HepG2 (cell line): ENCODE data around the gene PIGL. TPM values are rescaled to one million over a fixed set of nuclear protein-coding genes. Genes with fewer than 3 reads are reported as not detected.

ENCODE experiments used
- ATRX ChIP-seq: sonication (generic); formaldehyde crosslinking; IDR thresholded peaks from 2 replicates; pipeline ENCODE4 v1.4.0; 2020; ENCODE audit warnings: missing genetic modification reagents, borderline replicate concordance
- BORCS8-MEF2B ChIP-seq: sonication (generic); formaldehyde crosslinking; IDR thresholded peaks from 2 replicates; pipeline ENCODE4 v1.8.0; 2022; ENCODE audit warnings: mild to moderate bottlenecking, missing genetic modification reagents
- GLI4 ChIP-seq: sonication (generic); formaldehyde crosslinking; IDR thresholded peaks from 2 replicates; pipeline ENCODE4 v1.5.1; 2020; ENCODE audit warnings: missing genetic modification reagents, mild to moderate bottlenecking, moderate library complexity, borderline replicate concordance
- HMG20B ChIP-seq: conservative IDR thresholded peaks from 2 replicates; pipeline ENCODE4 v1.6.1; 2016; ENCODE audit warnings: missing genetic modification reagents, missing compliant biosample characterization
- HNRNPL ChIP-seq: fragments of 200-400 bp; formaldehyde crosslinking; IDR thresholded peaks from 2 replicates; pipeline ENCODE4 v1.6.1; 2017; ENCODE audit warnings: mild to moderate bottlenecking, low read depth, low read length
- HOXA3 ChIP-seq: sonication (generic); formaldehyde crosslinking; IDR thresholded peaks from 2 replicates; pipeline ENCODE4 v1.5.0; 2020; ENCODE audit warnings: missing genetic modification reagents
- PATZ1 ChIP-seq: sonication (generic); formaldehyde crosslinking; IDR thresholded peaks from 2 replicates; pipeline ENCODE4 v1.4.0; 2020; ENCODE audit warnings: missing genetic modification reagents
- PCBP2 ChIP-seq: fragments of 200-400 bp; formaldehyde crosslinking; optimal IDR thresholded peaks from 2 replicates; pipeline ENCODE3; 2018; ENCODE audit warnings: low read length, low read depth; ENCODE audit not compliant: poor library complexity, severe bottlenecking
- TGIF2 ChIP-seq: IDR thresholded peaks from 2 replicates; pipeline ENCODE4 v1.6.1; 2016; ENCODE audit warnings: control low read depth, missing compliant biosample characterization
- THYN1 ChIP-seq: sonication (generic); formaldehyde crosslinking; IDR thresholded peaks from 2 replicates; pipeline ENCODE4 v1.8.1; 2023; ENCODE audit warnings: low read depth, mild to moderate bottlenecking, moderate library complexity, missing genetic modification reagents, borderline replicate concordance
- ZBTB20 ChIP-seq: sonication (generic); formaldehyde crosslinking; IDR thresholded peaks from 2 replicates; pipeline ENCODE4 v1.8.1; 2023; ENCODE audit warnings: missing genetic modification reagents, low read depth, mild to moderate bottlenecking, borderline replicate concordance
- ZKSCAN5 ChIP-seq: sonication (generic); formaldehyde crosslinking; IDR thresholded peaks from 2 replicates; pipeline ENCODE4 v1.5.1; 2020; ENCODE audit warnings: mild to moderate bottlenecking, missing genetic modification reagents
- ZNF121 ChIP-seq: sonication (generic); formaldehyde crosslinking; IDR thresholded peaks from 2 replicates; pipeline ENCODE4 v1.5.0; 2020; ENCODE audit warnings: mild to moderate bottlenecking, missing genetic modification reagents
- ZNF558 ChIP-seq: sonication (generic); formaldehyde crosslinking; IDR thresholded peaks from 2 replicates; pipeline ENCODE4 v1.9.0; 2022; ENCODE audit warnings: mild to moderate bottlenecking, missing genetic modification reagents, borderline replicate concordance
- ZNF737 ChIP-seq: sonication (generic); formaldehyde crosslinking; IDR thresholded peaks from 2 replicates; pipeline ENCODE4 v1.5.0; 2020; ENCODE audit warnings: missing genetic modification reagents, mild to moderate bottlenecking, borderline replicate concordance
- ZNF777 ChIP-seq: sonication (generic); formaldehyde crosslinking; IDR thresholded peaks from 2 replicates; pipeline ENCODE4 v1.4.0; 2020; ENCODE audit warnings: missing genetic modification reagents
- polyA plus RNA-seq, 8 experiments: library from polyadenylated mRNA; depleted of rRNA in 3 of 8; stranded (reverse) in 7 of 8; unstranded in 1 of 8; fragments of >200 nt; fragmentation: Illumina TruSeq in 4 of 8; extraction: Trizol in 4 of 8; gene quantifications; 2 replicates each; pipeline versions ENCODE4 v1.2.1 to v1.2.3, GENCODE V29; 2011 to 2016; ENCODE audit warnings: low read depth in 4 of 8, missing spikeins in 1 of 8, mixed read lengths in 1 of 8; ENCODE audit not compliant: insufficient read depth in 1 of 8
- total RNA-seq, 5 experiments: library from RNA; depleted of rRNA; stranded (reverse); fragments of >200 nt; fragmentation: Illumina TruSeq; extraction: Trizol; gene quantifications; 2 replicates each; pipeline ENCODE4 v1.2.3, GENCODE V29; 2016; ENCODE audit warnings: low read depth in 1 of 5
- TF ChIP-seq, protein P1 (sequence below): sonication (generic); formaldehyde crosslinking; IDR thresholded peaks from 2 replicates; pipeline ENCODE4 v1.4.0; 2020; ENCODE audit warnings: missing genetic modification reagents, borderline replicate concordance
- TF ChIP-seq, protein P2 (sequence below): IDR thresholded peaks from 2 replicates; pipeline ENCODE4 v1.6.1; 2016
- TF ChIP-seq, protein P3 (sequence below): sonication (generic); formaldehyde crosslinking; IDR thresholded peaks from 2 replicates; pipeline ENCODE4; 2020; ENCODE audit warnings: missing genetic modification reagents, mild to moderate bottlenecking, borderline replicate concordance
- TF ChIP-seq, protein P4 (sequence below): sonication (generic); formaldehyde crosslinking; conservative IDR thresholded peaks from 2 replicates; pipeline ENCODE4 v1.4.0; 2020; ENCODE audit warnings: missing genetic modification reagents

Gene PIGL
- total and polyA plus RNA-seq, 2 of the 13 experiments (the other 11 are each of a cell fraction or from before 2014, with no cell fraction given), result 28.5 to 63.8 TPM

GRCh38 chr17:16215273-16215964 lies 1.6 kb upstream of the PIGL start, which contains the start of gene NCOR1 (continued):
- TF ChIP-seq PATZ1 (CRISPR knock-in tag) (peak; percentile 43; the same call in 1 of the 2 replicates), ZNF777 (CRISPR knock-in tag) (no peak), ZNF558 (CRISPR knock-in tag) (peak; percentile 96; the same call in 1 of the 2 replicates), ZKSCAN5 (CRISPR knock-in tag) (no peak), PCBP2 (no peak), ZNF121 (CRISPR knock-in tag) (no peak; the same call in 1 of the 2 replicates), BORCS8-MEF2B (CRISPR knock-in tag) (no peak; the same call in 1 of the 2 replicates), ZBTB20 (CRISPR knock-in tag) (no peak; the same call in 1 of the 2 replicates), THYN1 (no peak), TGIF2 (peak; percentile 45), HMG20B (no peak), HNRNPL (peak; percentile 44; the same call in 1 of the 2 replicates), ATRX (CRISPR knock-in tag) (no peak), HOXA3 (CRISPR knock-in tag) (peak; percentile 90), ZNF737 (CRISPR knock-in tag) (no peak), GLI4 (0 out of 2 replicates have a peak, but pooled peaks have one; percentile 14)
- TF ChIP-seq, protein P1, sequence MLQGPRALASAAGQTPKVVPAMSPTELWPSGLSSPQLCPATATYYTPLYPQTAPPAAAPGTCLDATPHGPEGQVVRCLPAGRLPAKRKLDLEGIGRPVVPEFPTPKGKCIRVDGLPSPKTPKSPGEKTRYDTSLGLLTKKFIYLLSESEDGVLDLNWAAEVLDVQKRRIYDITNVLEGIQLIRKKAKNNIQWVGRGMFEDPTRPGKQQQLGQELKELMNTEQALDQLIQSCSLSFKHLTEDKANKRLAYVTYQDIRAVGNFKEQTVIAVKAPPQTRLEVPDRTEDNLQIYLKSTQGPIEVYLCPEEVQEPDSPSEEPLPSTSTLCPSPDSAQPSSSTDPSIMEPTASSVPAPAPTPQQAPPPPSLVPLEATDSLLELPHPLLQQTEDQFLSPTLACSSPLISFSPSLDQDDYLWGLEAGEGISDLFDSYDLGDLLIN (CRISPR knock-in tag), result no peak
- TF ChIP-seq, protein P2, sequence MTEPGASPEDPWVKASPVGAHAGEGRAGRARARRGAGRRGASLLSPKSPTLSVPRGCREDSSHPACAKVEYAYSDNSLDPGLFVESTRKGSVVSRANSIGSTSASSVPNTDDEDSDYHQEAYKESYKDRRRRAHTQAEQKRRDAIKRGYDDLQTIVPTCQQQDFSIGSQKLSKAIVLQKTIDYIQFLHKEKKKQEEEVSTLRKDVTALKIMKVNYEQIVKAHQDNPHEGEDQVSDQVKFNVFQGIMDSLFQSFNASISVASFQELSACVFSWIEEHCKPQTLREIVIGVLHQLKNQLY (CRISPR knock-in tag), result 0 out of 2 replicates have a peak, but pooled peaks have one; percentile 26
- TF ChIP-seq, protein P3, sequence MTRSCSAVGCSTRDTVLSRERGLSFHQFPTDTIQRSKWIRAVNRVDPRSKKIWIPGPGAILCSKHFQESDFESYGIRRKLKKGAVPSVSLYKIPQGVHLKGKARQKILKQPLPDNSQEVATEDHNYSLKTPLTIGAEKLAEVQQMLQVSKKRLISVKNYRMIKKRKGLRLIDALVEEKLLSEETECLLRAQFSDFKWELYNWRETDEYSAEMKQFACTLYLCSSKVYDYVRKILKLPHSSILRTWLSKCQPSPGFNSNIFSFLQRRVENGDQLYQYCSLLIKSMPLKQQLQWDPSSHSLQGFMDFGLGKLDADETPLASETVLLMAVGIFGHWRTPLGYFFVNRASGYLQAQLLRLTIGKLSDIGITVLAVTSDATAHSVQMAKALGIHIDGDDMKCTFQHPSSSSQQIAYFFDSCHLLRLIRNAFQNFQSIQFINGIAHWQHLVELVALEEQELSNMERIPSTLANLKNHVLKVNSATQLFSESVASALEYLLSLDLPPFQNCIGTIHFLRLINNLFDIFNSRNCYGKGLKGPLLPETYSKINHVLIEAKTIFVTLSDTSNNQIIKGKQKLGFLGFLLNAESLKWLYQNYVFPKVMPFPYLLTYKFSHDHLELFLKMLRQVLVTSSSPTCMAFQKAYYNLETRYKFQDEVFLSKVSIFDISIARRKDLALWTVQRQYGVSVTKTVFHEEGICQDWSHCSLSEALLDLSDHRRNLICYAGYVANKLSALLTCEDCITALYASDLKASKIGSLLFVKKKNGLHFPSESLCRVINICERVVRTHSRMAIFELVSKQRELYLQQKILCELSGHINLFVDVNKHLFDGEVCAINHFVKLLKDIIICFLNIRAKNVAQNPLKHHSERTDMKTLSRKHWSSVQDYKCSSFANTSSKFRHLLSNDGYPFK (CRISPR knock-in tag), result no peak; the same call in 1 of the 2 replicates
- TF ChIP-seq, protein P4, sequence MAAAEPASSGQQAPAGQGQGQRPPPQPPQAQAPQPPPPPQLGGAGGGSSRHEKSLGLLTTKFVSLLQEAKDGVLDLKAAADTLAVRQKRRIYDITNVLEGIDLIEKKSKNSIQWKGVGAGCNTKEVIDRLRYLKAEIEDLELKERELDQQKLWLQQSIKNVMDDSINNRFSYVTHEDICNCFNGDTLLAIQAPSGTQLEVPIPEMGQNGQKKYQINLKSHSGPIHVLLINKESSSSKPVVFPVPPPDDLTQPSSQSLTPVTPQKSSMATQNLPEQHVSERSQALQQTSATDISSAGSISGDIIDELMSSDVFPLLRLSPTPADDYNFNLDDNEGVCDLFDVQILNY, result peak; percentile 49; the same call in 1 of the 2 replicates
